ENCODE results near the gene URB1.
"Not testable (repeated sequence)": the region's sequence is repeated elsewhere in the genome, so short reads cannot be mapped to it uniquely, and the experiment has no call there.

URB1 gene

DNA sequence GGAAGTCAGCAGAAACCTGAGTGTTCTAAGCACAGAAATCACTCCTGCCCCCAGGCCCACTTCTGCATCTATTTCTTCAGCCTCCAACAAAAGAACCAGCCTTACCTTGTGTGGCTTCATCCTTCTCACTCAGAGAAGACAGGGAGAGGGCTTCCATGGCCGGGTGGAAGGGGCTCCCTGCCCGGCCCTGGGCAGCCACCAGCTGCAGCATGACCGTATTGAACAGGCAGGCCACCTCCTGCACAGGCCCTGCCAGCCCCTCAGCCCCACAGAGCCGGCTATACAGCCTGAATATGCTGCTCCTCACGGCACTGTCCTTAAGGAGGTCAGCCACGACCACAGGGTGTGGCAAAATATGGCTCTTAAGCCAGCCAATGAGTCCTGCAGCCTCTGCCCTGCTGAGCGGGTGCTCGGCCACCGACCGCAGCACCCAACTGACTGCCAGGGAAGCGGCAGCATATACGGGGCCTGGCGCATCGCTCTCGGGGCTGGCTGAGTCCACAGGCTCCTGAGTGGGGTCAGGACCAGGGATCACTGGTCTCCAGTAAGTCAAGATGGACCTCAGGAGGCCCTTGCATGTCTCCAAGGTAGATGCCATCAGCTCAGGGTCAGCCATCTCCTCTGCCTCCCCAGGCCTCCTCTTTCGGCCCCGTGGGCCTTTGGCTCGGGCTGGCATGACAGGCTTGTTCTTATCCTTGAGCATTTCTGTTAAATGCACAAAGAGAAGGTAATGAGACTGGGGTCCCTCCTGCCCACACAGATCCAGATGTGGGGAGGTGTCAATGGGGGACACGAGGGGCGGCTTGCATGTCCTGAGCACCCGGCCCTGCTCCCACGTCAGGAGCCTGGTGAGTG lies 76.2 kb downstream of the URB1 start:
- DNase-seq = no peak

GRCh38 chr21:32315511-32316281 lies 77.1 kb downstream of the URB1 start:
- no peak for DNase-seq

DNA sequence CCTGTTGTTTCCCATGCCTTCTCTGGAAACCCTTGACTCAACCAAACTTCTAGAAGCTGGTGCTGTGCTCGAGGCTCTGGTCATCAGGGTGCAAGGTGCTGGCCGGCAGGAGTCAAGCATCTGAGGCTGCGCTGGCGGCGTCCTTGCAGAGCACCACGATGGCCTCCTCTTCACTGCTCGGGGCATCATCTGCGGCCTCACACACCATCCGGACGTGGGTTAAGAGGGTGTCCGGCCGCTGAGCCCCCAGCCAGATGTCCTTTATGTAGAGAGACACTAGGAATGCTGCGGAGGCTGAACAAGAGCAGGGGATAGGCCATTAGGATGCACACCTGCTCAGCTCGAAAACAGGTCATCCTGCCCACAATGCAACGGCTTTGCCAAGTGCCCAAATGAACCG lies 78.0 kb downstream of the URB1 start:
- DNase-seq = no peak

DNA sequence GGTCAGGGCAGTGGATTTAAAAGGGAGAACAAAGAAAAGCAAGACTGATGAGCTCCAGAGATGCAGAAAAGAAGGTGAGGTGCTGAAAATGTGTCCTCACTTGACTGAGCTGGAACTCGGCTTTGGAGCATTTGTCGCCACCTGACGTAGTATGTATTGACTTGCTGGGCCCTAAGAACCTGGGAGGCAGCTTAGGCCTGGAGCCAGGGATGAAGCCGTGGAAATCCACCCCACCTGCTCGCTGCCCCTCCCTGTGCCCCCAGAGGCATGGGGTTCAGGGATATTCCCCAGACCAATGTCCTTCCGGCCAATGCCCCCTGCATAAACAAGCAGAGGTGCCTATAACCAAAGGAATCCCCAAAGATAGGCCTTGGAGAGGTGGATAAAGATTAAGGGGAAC lies 79.8 kb downstream of the URB1 start:
- no peak for DNase-seq

DNA sequence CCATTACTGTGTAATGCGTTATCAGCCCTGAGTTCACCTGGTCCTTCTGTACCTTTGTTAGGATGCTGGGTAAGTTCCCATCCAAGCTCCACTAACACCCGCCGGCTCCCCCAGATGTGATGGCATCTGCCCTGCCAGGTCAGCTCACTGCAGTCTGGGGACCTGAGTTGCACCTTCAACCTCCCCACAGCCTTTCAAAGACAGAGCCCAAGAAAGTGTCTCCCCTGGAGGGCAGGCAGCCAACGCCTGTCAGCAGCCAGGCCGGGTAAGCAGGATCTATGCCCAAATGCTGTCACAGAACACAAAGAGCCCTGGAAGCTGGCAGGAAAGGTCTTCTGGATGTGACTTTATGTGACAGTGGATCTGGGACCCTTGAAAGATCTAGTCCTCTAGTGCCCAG lies 80.5 kb downstream of the URB1 start:
- DNase-seq = no peak

DNA sequence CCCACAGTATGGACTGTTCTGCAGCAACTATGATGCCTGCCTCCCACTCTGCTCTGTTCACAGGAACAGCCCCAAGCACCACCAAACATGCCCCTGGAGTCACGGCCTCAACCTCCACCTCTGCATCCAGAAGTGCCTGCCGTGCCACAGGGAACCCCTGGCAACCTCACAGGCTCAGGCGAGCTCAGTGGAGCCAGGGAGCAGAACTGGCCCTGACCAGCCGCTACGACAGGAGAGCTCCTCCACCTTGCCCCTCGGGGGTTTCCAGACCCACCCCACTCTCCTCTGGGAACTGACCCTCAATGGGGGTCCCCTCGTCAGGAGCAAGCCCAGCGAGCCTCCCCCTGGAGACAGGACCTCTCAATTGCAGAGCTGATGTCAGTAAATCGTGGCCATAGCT lies 81.2 kb downstream of the URB1 start:
- no peak for DNase-seq

- not testable (repeated sequence) for DNase-seq
Measured at GRCh38 chr21:32310976-32311375, 81.8 kb downstream of the URB1 start.

DNA sequence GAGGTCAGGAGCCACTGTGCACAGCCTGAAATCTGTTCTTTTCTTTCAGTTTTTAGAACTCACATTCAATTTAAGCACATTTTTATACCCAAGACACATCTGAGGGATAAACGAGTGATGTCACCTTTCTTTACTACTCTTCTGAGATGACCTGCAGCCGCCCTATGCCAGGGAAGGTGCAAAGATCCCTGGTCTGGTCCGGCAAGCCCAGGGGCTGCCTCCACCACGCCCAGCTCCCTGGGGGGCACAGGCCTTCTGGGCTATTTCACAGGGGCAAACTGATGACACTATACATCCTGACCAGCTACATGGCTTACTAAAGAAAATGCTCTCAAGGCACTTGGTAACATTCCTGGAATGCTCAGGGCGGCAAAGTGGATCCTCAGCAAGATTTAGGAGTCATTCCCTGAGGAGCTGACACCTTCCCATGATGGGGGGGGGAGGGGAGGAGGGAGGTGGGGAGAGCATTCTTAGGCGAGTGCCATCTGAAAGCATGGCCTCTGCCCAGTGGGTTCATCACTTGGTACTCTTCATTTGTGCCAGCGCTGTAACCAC lies 82.8 kb downstream of the URB1 start:
- no peak for DNase-seq

DNA sequence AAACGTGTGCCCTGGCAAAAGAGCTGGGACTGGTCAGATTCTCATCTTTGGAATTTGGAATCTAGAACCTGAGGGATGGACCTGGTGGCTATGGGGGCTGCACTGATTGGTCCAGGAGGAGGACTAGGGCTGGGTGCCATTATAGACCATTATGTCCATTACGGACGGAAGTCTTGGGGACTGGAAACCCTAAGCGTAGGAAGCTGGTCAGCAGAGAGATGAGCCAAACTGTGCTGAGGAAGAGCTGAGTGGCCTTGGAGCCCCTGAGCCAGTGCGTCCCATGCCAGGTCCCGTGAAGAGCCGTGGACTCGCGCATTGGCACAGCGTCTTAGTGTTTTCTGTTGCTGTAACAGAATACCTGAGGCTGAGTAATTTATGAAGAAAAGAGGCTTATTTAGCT lies 84.1 kb downstream of the URB1 start:
- DNase-seq = no peak

DNA sequence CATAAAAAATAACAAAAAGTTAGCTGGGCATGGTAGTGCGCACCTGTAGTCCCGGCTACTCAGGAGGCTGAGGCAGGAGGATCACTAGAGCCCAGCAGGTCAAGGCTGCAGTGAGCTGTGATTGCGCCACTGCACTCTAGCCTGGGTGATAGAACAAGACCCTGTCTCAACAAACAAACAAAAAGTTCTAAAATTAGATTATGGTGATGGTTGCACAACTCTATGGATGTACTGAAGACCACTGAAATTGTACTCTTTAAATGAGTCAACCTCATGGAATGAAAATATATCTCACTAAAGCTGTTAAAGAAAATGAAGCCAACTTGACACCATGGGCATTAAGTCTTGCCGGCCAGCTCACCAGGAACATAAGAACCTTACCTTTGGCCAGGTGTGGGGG lies 85.1 kb downstream of the URB1 start:
- DNase-seq = no peak

- no peak for DNase-seq
Measured at GRCh38 chr21:32306021-32306780, 86.6 kb downstream of the URB1 start.

GRCh38 chr21:32304998-32305397 lies 87.8 kb downstream of the URB1 start:
- no peak for DNase-seq

DNA sequence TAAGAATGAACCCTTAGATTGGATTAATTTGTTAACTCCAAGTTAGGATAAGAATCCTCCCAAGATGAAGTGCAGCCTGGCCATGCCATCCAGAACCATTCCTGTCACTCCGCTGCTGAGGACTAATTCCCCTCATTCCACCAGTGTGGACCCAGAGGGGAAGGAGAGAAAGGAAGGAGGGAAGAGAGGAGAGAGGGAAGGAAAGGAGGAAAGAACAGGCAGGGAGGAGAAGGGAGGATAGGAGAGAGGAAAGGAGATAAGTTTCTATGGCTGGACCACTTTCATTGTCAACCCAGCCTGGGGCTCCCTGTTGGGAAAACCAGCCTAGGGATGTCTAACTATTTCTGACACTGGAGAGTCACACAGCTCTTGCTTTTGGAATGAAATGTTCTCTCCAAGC lies 89.4 kb downstream of the URB1 start:
- DNase-seq = no peak

DNA sequence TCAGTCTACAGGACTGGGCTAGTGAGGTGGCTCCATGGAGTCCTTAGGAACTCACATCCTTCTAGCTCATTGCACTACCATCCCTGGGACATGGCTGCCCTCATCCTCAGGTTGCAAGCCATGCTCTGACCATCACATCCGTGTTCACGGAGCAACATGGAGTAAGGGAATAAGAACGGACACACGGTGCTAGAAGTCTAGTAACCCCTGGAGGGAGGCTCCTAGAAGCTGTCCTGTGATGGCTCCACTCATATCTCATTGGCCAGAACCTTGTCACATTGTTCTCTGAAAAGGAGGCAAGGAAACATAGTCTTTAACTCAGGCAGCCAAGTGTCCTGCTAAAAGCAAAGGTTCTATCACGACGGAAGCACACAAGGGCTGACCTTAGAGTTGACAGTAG lies 90.3 kb downstream of the URB1 start:
- no peak for DNase-seq

GRCh38 chr21:32301596-32301995 lies 91.2 kb downstream of the URB1 start:
- DNase-seq = no peak

GRCh38 chr21:32300117-32300681 lies 92.6 kb downstream of the URB1 start:
- DNase-seq = no peak

DNA sequence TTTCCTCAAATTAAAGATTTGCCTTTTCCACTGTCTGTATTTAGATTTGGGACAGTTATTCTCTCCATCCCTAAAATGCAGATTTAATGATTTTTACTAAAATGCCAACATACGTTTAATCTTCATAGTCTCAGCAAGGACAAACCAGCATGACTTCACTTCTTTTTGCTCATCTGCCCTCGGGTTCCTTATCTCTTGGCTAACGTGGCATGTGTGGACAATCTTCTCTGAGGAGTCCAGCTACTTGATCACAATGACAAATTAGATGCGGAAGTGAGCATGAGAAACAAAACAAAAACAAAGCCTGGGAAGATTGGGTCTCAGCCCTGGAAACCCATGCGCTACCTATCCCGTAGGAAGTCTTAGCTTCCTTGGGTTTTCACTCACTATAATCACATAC lies 93.1 kb downstream of the URB1 start:
- DNase-seq = no peak

- no peak for DNase-seq
Measured at GRCh38 chr21:32298658-32299081, 94.1 kb downstream of the URB1 start, which contains the start of gene MRAP. MRAP (plus strand) TSS chr21:32298855; CDS start chr21:32298972, 117 bp downstream.

DNA sequence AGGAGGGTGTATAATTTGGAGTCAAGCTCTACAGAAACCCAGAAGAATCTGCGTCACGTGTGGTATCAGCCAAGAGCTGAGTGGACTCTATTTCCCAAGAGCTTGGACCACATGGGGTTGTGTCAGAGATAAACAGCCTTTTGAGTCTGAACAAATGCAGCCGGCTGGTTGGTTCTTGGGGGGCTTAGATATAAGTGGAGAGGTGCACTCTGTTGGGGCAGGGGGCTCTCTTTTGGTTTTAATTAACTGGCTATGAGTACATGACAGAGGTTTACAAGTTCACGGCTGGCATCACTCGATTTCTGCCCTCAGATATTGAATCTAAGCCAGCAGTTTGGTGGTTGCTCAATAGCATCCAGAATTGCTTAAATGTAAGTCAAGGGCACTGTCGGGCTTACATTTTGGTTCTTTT lies 94.7 kb downstream of the URB1 start:
- DNase-seq = no peak

GRCh38 chr21:32297449-32297848 lies 95.4 kb downstream of the URB1 start:
- no peak for DNase-seq

- DNase-seq = no peak
Measured at GRCh38 chr21:32285476-32285875, 107.3 kb downstream of the URB1 start.

DNA sequence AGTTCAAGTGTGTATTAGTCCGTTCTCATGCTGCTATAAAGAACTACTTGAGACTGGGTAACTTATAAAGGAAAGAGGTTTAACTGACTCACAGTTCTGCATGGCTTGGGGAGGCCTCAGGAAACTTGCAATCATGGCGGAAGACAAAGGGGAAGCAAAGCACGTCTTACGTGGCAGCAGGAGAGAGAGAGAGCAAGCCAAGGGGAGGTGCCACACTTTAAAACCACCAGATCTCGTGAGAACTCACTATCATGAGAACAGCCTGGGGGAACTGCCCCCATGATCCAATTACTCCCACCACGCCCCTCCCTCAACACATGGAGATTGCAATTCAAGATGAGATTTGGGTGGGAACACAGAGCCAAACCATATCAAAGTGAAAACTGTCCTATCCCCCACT lies 109.8 kb downstream of the URB1 start:
- DNase-seq = no peak

- DNase-seq = no peak
Measured at GRCh38 chr21:32281531-32281930, 111.3 kb downstream of the URB1 start.

Measured in NCI-H2171 treated with DMSO at 0.1 percent for 48 hours (cell line).